Activated effector memory CD4-positive, alpha-beta T cell treated with anti-CD3 and anti-CD28 coated beads, Interleukin-2, amount 50 U/mL, for 16 hours (primary cell): ENCODE measurements around the gene GUCY1A2.
"Not testable (repeated sequence)": the region's sequence is repeated elsewhere in the genome, so short reads cannot be mapped to it uniquely, and the experiment has no call there.

ENCODE experiments used
- DNase-seq: peaks from one replicate; pipeline ENCODE4 v3.0.0-alpha.2; 2020

The GUCY1A2 gene

GRCh38 chr11:106828576-106828975 is 189.7 kb downstream of the GUCY1A2 start:
- no peak for DNase-seq

GRCh38 chr11:106827687-106828086 is 190.6 kb downstream of the GUCY1A2 start:
- DNase-seq, result no peak

DNA sequence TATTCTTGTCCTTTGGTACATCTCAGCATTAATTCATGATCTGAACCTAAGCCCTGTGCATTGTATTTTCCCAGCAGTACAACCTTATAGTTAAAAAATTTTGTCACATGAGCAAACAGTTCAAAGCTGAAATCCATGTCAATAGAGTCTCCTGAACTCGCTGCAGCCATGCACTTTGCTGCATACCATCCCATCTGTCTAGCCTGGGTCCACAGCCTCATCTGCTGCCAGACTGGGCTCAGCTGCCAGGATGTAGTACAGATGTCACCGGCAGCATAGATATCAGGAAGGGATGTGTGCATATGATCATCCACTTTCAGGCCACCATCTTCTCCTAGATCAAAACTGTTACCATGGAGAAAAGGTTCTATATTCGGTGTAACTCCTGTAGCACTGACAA is 191.7 kb downstream of the GUCY1A2 start:
- not testable (repeated sequence) for DNase-seq

GRCh38 chr11:106821826-106822225 is 196.4 kb downstream of the GUCY1A2 start:
- no peak for DNase-seq

DNA sequence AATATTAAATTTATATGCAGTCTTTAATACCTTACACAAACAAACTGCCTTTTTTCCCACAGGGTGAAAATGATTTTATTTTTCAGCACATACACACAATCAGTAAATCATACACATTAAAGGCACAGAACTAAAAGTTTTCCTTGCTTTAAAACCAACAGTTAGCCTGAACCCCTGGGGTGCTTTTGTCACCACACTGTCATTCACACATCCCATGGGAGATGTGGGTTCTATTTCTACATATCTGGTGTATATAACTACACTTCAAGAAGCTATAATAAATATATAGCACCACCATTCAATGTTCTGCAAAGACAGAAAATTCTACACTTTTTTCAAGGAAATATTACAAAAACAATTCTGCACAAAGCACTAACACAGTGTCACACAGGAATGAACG is 197.0 kb downstream of the GUCY1A2 start:
- DNase-seq, result no peak

- no peak for DNase-seq
Observed at GRCh38 chr11:106818443-106818842, 199.8 kb downstream of the GUCY1A2 start.

GRCh38 chr11:106815209-106815608 is 203.1 kb downstream of the GUCY1A2 start:
- no peak for DNase-seq

GRCh38 chr11:106813806-106814205 is 204.5 kb downstream of the GUCY1A2 start:
- no peak for DNase-seq

- DNase-seq, result no peak
Observed at GRCh38 chr11:106794058-106794457, 224.2 kb downstream of the GUCY1A2 start.

- DNase-seq, result no peak
Observed at GRCh38 chr11:106789406-106789805, 228.9 kb downstream of the GUCY1A2 start.

GRCh38 chr11:106787454-106787853 is 230.8 kb downstream of the GUCY1A2 start:
- no peak for DNase-seq

GRCh38 chr11:106785913-106786650 is 232.2 kb downstream of the GUCY1A2 start:
- DNase-seq, result no peak

DNA sequence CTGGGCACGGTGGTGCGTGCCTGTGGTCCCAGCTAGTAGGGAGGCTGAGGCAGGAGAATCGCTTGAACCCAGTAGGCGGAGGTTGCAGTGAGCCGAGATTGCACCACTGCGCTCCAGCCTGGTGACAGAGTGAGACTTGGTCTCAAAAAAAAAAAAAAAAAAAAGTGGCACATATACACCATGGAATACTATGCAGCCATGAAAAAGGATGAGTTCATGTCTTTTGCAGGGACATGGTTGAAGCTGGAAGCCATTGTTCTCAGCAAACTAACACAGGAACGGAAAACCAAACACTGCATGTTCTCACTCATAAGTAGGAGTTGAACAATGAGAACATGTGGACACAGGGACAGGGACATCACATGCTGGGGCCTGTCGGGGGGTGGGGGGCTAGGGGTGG is 241.0 kb downstream of the GUCY1A2 start:
- DNase-seq, result not testable (repeated sequence)

- DNase-seq, result no peak
Observed at GRCh38 chr11:106770489-106771085, 247.7 kb downstream of the GUCY1A2 start.

- no peak for DNase-seq
Observed at GRCh38 chr11:106765469-106766258, 252.6 kb downstream of the GUCY1A2 start.

GRCh38 chr11:106763501-106763900 is 254.8 kb downstream of the GUCY1A2 start:
- no peak for DNase-seq

DNA sequence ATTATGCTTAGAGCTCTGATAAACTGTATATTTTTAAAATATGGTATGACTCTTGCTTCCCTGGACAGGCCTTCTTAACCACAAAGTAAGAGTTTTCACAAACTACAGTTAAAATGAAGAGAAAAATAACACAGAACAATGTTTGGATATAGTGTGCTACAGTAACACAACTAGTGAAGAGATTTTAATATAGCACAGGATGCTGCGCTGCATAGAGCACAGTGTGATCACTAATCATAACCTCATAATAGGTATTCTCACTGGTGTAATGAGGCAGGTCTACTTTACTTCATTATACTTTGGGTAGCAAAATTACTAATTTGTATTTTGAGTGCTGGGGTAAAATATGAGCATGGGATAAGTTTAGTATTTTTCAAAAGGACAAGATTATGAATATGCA is 256.5 kb downstream of the GUCY1A2 start:
- no peak for DNase-seq

DNA sequence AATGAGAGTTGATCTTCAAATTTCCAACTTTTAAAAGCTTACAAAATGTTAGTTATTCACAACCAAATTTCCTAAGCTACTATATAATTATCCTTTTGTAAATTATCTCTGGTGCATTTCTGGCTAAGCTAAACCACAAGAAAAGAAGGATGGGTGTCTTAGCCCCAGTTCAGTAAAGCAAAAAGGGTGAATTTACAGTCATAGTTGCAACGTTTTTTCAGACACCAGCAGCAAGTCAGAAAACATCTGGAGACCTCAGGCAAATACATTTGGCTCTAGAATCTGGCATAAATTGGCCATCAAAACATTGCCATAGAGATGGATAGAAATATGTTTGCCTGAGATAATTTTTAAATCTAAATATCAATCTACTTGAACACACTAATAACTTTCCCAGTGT is 257.0 kb downstream of the GUCY1A2 start:
- DNase-seq, result no peak

- DNase-seq, result no peak
Observed at GRCh38 chr11:106748059-106748458, 270.2 kb downstream of the GUCY1A2 start.

- DNase-seq, result no peak
Observed at GRCh38 chr11:106745941-106746340, 272.3 kb downstream of the GUCY1A2 start.

GRCh38 chr11:106733635-106734034 is 284.6 kb downstream of the GUCY1A2 start:
- DNase-seq, result no peak

DNA sequence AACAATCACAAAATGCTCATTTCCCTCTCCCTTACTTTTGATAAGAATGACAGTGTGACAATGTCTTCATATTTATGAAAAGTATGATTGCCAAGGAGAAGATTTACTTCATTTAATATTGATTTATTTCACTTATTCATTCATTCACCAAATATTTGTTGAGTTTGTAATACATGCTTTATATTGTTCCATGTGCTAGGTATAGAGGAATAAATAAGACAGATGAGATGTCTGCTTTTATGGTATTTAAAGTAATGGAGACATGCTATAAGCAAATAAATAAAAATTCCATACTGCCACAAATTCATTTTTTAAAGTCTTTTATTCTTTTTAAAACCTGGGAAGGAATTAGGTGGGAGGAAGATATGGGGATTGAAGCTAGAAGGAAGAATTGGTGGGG is 289.4 kb downstream of the GUCY1A2 start:
- no peak for DNase-seq

GRCh38 chr11:106728379-106728778 is 289.9 kb downstream of the GUCY1A2 start:
- no peak for DNase-seq

DNA sequence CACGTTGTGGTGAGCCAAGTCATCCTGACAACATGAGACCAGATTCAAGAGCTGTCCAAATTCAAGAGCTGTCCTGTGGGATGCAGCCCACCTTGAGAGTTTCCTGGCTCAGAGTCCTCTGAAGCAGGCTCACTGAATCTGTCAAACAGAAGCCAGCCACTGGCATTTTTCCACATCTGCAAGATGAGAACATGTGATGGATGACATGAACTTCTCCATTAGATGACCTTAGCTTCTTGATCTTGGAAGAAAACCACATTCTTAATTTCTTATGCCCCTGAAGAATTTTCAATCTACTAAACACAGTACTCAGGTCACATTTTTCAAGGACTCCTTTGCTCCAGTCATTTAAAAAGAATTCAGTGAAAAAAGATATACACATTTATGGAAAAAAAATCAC is 291.0 kb downstream of the GUCY1A2 start:
- DNase-seq, result no peak
